Activated CD4-positive, CD25-positive, alpha-beta regulatory T cell treated with anti-CD3 and anti-CD28 coated beads, Interleukin-2, amount 50 U/mL, for 72 hours (primary cell): Measurements from ENCODE around the gene ZNF197.
A peak's percentile ranks its signal among the peaks of the same experiment; 100 is the strongest.
"Not testable (repeated sequence)": the region's sequence is repeated elsewhere in the genome, so short reads cannot be mapped to it uniquely, and the experiment has no call there.

Source experiments
- DNase-seq: peaks from one replicate; pipeline ENCODE4 v3.0.0; 2021

ZNF197 gene

GRCh38 chr3:44624749-44625480 is at the start of gene ZNF197:
Gene ZNF197, plus strand, starts transcription at chr3:44625036. Its CDS starts 4,119 bp downstream, at chr3:44629155.
- peak; percentile 66 for DNase-seq

DNA sequence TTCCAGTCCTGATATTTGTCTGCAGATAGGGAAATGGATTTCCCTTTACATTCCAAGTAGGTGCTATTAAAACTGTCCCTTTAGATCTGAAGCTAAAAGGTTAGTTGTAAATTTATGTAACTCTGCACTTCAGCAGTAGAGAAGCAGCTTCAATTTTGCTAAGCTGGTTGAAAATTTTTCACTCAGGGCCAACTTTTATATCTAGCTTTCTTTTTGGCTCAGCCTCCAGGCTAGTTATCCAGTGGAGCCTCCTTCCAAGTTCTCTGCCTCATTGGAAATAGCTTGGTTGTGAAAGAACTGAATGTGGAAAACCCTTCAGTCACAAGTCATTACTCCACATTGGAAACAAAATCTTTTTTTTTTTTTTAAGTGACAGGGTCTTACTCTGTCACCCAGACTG is 48.2 kb upstream of the ZNF197 start:
- DNase-seq = no peak

- DNase-seq = not testable (repeated sequence)
These were observed 47.4 kb upstream of the ZNF197 start for GRCh38 chr3:44577354-44577952.

DNA sequence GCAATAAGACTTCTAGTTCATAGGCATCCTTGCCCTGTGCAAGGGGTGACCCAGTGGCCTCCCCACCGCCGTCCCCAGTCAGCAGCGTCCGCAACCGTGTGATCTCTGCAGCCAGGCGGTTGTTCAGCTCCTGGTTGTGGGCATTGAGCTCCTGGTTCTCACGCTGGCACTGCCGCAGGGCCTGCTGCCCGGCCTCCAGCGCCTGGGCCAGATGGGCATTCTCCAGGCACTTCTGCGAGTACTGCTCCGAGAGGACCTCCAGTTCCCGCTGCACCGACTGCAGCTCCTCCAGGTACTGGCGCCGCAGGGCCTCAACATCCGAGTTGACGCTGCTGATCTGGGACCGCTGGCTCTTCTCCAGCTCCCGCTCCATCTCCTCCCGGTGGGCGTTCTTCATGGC is 46.5 kb upstream of the ZNF197 start:
- not testable (repeated sequence) for DNase-seq

DNA sequence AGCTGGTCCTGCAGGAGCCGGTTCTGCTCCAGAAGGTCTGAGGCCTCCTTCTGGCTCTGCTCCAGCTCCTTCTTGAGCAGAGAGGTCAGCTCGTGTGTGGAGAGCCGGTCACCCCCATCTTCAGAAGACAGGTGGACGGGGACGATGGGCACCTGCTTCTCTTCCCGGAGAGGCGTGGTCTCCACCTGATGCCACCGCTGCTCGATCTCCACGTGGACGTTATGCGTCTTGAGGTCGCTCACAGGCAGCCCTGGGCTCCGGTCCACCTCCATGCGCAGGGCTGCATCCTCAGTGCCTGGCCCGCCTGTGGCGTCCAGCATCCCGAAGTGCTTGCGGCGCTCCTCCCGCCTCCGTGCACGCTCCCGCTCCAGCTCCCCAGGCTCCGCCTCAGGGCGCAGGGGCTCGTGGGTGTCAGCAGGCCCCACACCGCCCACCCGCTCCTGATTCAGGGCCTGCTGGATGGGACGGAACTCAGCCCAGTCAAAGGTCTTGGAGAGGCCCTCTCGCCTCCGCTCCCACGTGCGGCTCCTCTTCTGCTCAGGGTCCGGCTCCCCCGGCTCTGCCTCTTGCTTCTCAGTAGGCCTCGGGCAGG is 45.8 kb upstream of the ZNF197 start:
- not testable (repeated sequence) for DNase-seq

DNA sequence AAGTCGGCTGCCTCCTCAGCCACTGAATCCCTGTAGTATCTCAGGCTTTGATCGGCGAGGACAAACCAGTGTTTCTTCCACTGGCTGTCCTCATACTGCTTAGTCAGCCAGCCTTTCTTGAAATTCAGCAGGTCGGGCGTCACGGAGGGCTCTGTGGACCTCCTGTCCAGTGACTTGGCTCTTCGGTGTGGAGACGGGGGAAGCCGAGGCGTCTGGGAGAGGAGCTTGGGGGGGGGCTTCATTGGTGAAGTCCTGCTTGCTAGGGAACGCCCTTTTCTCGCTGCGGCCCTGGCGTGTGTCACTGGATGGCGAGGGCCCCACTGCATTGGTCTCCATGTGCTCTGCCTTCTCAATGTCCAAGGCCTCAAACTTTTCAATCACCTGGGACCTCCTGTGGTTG is 45.1 kb upstream of the ZNF197 start:
- not testable (repeated sequence) for DNase-seq

GRCh38 chr3:44580971-44581370 is 43.9 kb upstream of the ZNF197 start:
- DNase-seq = not testable (repeated sequence)

GRCh38 chr3:44584646-44585501 is 40.0 kb upstream of the ZNF197 start, which contains the start of gene ZNF660:
Gene ZNF660, plus strand, starts transcription at chr3:44584964. Its CDS starts 9,230 bp downstream, at chr3:44594194.
- no peak for DNase-seq

GRCh38 chr3:44596621-44597020 is 28.2 kb upstream of the ZNF197 start:
- no peak for DNase-seq

DNA sequence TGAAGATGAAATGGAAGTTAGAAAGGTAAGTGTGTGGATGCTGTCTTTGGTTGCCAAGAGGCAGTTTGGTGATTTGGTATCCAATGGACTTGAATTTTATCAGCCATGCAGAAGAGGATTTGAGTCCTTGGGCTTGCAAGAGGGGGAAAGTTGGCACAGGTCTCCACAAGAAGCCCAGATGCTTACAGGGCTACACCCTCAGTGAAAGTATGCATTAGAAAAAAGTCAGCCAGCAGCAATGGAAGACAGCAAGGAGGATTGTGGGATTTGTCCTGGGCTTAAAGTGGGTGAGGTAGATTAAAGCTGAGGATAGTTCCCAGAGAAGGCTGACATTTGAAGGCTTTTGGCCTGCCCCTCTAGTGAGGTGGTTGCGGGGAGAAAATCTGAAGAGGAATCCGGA is 23.1 kb upstream of the ZNF197 start:
- no peak for DNase-seq

- DNase-seq = no peak
These were observed 12.2 kb upstream of the ZNF197 start for GRCh38 chr3:44612678-44613077.

DNA sequence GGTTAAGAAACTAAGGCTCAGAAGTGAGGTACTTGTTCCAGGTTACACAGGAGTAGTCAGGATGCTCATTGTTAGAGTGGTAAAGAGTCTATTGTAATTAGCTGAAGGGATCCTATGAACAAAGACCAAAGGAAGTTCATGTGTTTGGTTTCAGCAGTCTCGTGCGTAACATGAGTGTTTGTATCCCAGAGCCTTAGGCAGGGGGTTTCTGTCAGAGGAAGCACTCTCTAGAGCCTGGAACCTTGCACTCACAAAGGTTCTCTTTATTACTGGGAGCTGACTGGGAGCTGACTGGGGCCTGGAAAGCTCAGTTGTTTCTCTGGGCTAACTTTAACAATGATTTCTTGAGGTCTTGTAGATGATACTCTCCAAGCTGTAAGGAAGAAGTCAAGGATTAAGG is 3.9 kb downstream of the ZNF197 start:
- no peak for DNase-seq

GRCh38 chr3:44632193-44632592 is 7.4 kb downstream of the ZNF197 start:
- DNase-seq = no peak

DNA sequence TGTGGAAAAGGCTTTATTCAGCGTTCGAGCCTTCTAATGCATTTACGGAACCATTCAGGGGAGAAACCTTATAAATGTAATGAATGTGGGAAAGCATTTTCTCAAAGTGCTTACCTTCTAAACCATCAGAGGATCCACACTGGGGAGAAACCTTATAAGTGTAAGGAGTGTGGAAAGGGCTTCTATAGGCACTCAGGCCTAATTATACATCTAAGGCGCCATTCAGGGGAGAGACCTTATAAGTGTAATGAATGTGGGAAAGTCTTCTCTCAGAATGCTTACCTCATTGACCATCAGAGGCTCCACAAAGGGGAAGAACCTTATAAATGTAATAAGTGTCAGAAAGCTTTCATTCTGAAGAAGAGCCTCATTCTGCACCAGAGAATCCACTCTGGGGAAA is 17.5 kb downstream of the ZNF197 start:
- DNase-seq = no peak

GRCh38 chr3:44643024-44643423 is 18.2 kb downstream of the ZNF197 start:
- no peak for DNase-seq

- DNase-seq = no peak
These were observed 22.9 kb downstream of the ZNF197 start for GRCh38 chr3:44647771-44648170.

DNA sequence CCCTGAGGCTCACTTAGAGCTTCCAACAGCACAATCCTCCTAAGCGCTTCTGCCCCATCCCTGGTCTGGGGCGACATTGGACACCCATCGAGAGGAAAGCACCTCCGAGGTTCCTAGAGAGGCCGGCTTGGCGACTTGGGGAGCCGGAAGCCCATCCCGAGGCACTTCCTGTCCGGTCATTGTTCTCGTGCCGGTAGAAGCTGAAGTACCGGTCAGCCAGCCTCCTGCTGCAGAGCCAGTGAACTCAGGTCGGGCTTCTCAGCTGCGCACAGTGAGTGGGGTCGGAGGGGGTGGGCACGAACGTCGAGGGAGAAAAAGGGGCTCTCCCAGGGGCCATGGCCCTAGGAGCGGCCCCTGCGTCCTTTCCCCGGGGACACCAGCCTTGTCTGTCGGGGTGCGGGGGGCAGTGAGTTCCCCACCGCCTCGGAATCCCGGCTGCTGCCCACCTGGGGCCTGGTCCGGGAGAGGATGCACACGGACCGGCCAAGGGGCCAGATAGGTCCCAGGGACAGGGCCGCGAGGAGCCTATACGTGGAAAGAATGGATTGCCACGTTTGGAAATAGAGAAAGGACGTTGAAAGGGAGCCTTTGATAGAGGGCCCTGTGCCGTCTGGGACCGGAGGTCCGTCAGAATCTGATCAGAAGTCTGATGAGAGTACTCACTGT is 23.9 kb downstream of the ZNF197 start, which contains the start of gene ZNF35:
ZNF35 (plus strand) TSS at position 169 of the 666 bp plus-strand sequence. CDS start 2,336 bp downstream, outside the sequence.
- peak; percentile 49 for DNase-seq

GRCh38 chr3:44649709-44650108 is 24.9 kb downstream of the ZNF197 start:
- no peak for DNase-seq

DNA sequence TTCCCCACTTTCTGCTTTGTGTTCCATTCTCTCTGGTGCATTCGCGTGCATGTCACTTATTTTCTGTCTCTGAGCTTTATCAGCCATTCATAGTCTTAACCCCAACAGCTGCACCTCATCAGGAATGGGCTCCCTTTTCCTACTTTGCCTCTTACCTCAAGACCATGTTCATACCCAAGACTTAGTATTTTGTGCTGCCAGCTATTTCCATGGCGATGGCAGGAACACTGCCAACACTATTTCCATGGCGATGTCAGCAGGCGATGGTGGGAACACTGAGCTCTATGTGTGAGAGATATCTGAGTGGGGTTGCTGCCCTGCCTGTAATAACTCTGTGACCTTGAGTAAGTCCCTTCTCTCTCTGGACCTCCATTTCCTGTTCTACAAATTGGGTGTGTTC is 29.2 kb downstream of the ZNF197 start:
- no peak for DNase-seq

DNA sequence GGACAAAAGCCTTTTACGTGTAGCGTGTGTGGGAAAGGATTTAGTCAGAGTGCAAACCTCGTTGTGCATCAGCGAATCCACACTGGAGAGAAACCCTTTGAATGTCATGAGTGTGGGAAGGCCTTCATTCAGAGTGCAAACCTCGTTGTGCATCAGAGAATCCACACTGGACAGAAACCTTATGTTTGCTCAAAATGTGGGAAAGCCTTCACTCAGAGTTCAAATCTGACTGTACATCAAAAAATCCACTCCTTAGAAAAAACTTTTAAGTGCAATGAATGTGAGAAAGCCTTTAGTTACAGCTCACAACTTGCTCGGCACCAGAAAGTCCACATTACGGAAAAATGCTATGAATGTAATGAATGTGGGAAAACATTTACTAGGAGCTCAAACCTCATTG is 34.2 kb downstream of the ZNF197 start:
- no peak for DNase-seq

- no peak for DNase-seq
These were observed 34.6 kb downstream of the ZNF197 start for GRCh38 chr3:44659434-44659833.

DNA sequence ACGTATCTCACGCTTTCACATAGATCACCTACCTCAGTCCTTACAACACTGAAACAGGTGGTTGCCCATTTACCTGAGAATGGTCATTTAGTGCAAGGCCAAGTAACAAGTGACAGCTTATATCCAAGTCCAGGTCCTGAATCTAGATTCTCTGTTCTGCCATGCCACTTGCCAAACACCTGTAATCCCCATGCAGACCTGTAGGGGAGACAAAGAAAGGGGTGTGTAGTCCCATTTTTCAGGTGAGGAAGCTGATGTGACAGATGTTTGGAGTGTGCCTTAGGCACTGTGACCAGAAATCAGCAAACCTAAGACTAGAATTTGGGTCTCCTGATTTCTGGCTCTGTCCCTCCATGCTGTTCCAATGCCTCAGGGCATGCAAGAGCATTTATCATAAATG is 36.4 kb downstream of the ZNF197 start:
- DNase-seq = no peak
